H1 (cell line): ENCODE data around the gene ASCC1. TPM values are rescaled to one million over a fixed set of nuclear protein-coding genes. Genes with fewer than 3 reads are reported as not detected.

Experiments
- CTCF ChIA-PET: fragments of 300-600 bp; sonication (Branson Sonifier 250); formaldehyde crosslinking; loops from one replicate; lab custom pipeline; 2021; ENCODE audit not compliant: partially characterized antibody; lab: Charles Lee
- POLR2A ChIA-PET: fragments of 300-600 bp; sonication (Branson Sonifier 250); formaldehyde crosslinking; loops from one replicate; lab custom pipeline; 2021; ENCODE audit warnings: inconsistent platforms; ENCODE audit not compliant: partially characterized antibody; lab: Charles Lee
- DNase-seq, 2 experiments: peaks; one replicate each; pipeline versions ENCODE4 v3.0.0 to v3.0.0-alpha.2; 2010 to 2022; ENCODE audit warnings: low spot score in 2 of 2, low read depth in 1 of 2, mixed read lengths in 1 of 2
- FAIRE-seq: peaks from 2 replicates; lab custom pipeline; 2011; peaks lifted over from hg19 to GRCh38; lab: Jason Lieb, UNC
- H2AFZ ChIP-seq: 2 replicates; pipeline ENCODE4 v1.8.1; 2012; ENCODE audit warnings: low read length, inconsistent platforms
- H2AK5ac ChIP-seq: 2 replicates; pipeline ENCODE4 v1.6.1; 2013; ENCODE audit warnings: low read depth, low read length
- H2BK120ac ChIP-seq: replicated peaks from 2 replicates; pipeline ENCODE3; 2013; ENCODE audit warnings: low read depth, low read length, inconsistent platforms
- H2BK12ac ChIP-seq: 2 replicates; pipeline ENCODE4 v1.6.1; 2013; ENCODE audit warnings: low read depth, low read length
- H2BK15ac ChIP-seq: 2 replicates; pipeline ENCODE4 v1.6.1; 2013; ENCODE audit warnings: low read length
- H2BK20ac ChIP-seq: 2 replicates; pipeline ENCODE4 v1.6.1; 2013; ENCODE audit warnings: low read length
- H2BK5ac ChIP-seq: 2 replicates; pipeline ENCODE4 v1.6.1; 2013; ENCODE audit warnings: low read depth, low read length
- H3K14ac ChIP-seq: 2 replicates; pipeline ENCODE4 v1.6.1; 2013; ENCODE audit warnings: inconsistent platforms; ENCODE audit not compliant: insufficient read length
- H3K18ac ChIP-seq: 2 replicates; pipeline ENCODE4 v1.6.1; 2013; ENCODE audit warnings: low read length; ENCODE audit errors: extremely low read depth
- H3K23ac ChIP-seq: 2 replicates; pipeline ENCODE4 v1.6.1; 2013; ENCODE audit warnings: inconsistent platforms; ENCODE audit not compliant: insufficient read length
- H3K23me2 ChIP-seq: 2 replicates; pipeline ENCODE4 v1.6.1; 2013; ENCODE audit warnings: low read depth, low read length
- H3K27ac ChIP-seq: 2 replicates; pipeline ENCODE4 v1.6.1; 2011; ENCODE audit warnings: low read depth, low read length, inconsistent platforms
- H3K27me3 ChIP-seq, 4 experiments: replicated peaks in 1 of 4; 1 replicate in 1 of 4; 2 replicates in 3 of 4; pipeline versions ENCODE4 v1.6.1 to v1.8.1; 2011 to 2013; ENCODE audit warnings: low read length in 3 of 4, mild to moderate bottlenecking in 3 of 4, inconsistent platforms in 2 of 4, mixed read lengths in 2 of 4, moderate library complexity in 1 of 4; ENCODE audit not compliant: control insufficient read depth in 3 of 4, insufficient read depth in 3 of 4; ENCODE audit errors: extremely low read depth in 1 of 4
- H3K36me3 ChIP-seq, 4 experiments: 2 replicates each; pipeline versions ENCODE4 v1.6.1 to v1.8.1; 2011 to 2013; ENCODE audit warnings: mild to moderate bottlenecking in 4 of 4, low read length in 3 of 4, moderate library complexity in 2 of 4, control low read depth in 1 of 4, inconsistent platforms in 1 of 4; ENCODE audit not compliant: insufficient read depth in 4 of 4, control insufficient read depth in 2 of 4
- H3K4ac ChIP-seq: replicated peaks from 2 replicates; pipeline ENCODE3; 2013; ENCODE audit warnings: low read length, low read depth, mixed read lengths, inconsistent platforms; ENCODE audit not compliant: insufficient read length
- H3K4me1 ChIP-seq, 4 experiments: replicated peaks in 1 of 4; 1 replicate in 1 of 4; 2 replicates in 3 of 4; pipeline versions ENCODE4 v1.6.1 to v1.8.1; 2011 to 2013; ENCODE audit warnings: low read length in 3 of 4, inconsistent platforms in 2 of 4, mixed read lengths in 1 of 4; ENCODE audit not compliant: insufficient read depth in 4 of 4, control insufficient read depth in 3 of 4
- H3K4me2 ChIP-seq, 2 experiments: 2 replicates each; pipeline versions ENCODE4 v1.6.1 to v1.8.1; 2011 to 2013; ENCODE audit warnings: low read depth in 2 of 2, low read length in 2 of 2, control low read depth in 1 of 2, inconsistent platforms in 1 of 2, mild to moderate bottlenecking in 1 of 2; ENCODE audit not compliant: insufficient read depth in 1 of 2
- H3K4me3 ChIP-seq, 4 experiments: fragments of 200-600, 300-600 bp in 1 of 4; sonication (generic), shearing (Covaris generic), sonication (Bioruptor Twin) in 1 of 4; 2 replicates each; pipeline versions ENCODE4 v1.5.1 to v1.8.1; 2011 to 2016; ENCODE audit warnings: low read length in 4 of 4, low read depth in 3 of 4, control low read depth in 2 of 4, inconsistent platforms in 2 of 4, mild to moderate bottlenecking in 2 of 4, mixed read lengths in 1 of 4, moderate library complexity in 1 of 4; ENCODE audit not compliant: insufficient read depth in 2 of 4; ENCODE audit errors: extremely low read depth in 1 of 4
- H3K56ac ChIP-seq: replicated peaks from 2 replicates; pipeline ENCODE3; 2013; ENCODE audit warnings: low read depth, mild to moderate bottlenecking, mixed read lengths, low read length, inconsistent platforms; ENCODE audit not compliant: insufficient read length
- H3K79me1 ChIP-seq: 2 replicates; pipeline ENCODE4 v1.6.1; 2013; ENCODE audit warnings: low read depth, low read length, control low read depth
- H3K79me2 ChIP-seq, 2 experiments: 2 replicates each; pipeline versions ENCODE4 v1.6.1 to v1.8.1; 2012 to 2013; ENCODE audit warnings: low read length in 2 of 2, mild to moderate bottlenecking in 2 of 2, inconsistent platforms in 1 of 2; ENCODE audit not compliant: insufficient read depth in 2 of 2, control insufficient read depth in 1 of 2
- H3K9ac ChIP-seq, 4 experiments: replicated peaks in 1 of 4; 1 replicate in 1 of 4; 2 replicates in 3 of 4; pipeline versions ENCODE4 v1.6.1 to v1.8.1; 2011 to 2013; ENCODE audit warnings: low read depth in 3 of 4, low read length in 3 of 4, control low read depth in 2 of 4, mild to moderate bottlenecking in 2 of 4, moderate library complexity in 2 of 4, inconsistent platforms in 1 of 4; ENCODE audit errors: extremely low read depth in 1 of 4
- H3K9me3 ChIP-seq, 2 experiments: 2 replicates each; pipeline versions ENCODE4 v1.6.1 to v1.8.1; 2012 to 2013; ENCODE audit warnings: mild to moderate bottlenecking in 2 of 2, moderate library complexity in 2 of 2, control low read depth in 1 of 2, inconsistent platforms in 1 of 2, low read depth in 1 of 2, low read length in 1 of 2, mixed read lengths in 1 of 2; ENCODE audit not compliant: insufficient read depth in 2 of 2
- H4K20me1 ChIP-seq, 2 experiments: replicated peaks in 1 of 2; 2 replicates each; pipeline versions ENCODE3 to v1.8.1; 2011 to 2013; ENCODE audit warnings: inconsistent platforms in 2 of 2, low read length in 2 of 2, mild to moderate bottlenecking in 1 of 2; ENCODE audit not compliant: insufficient read depth in 2 of 2, control insufficient read depth in 1 of 2
- H4K5ac ChIP-seq: 2 replicates; pipeline ENCODE4 v1.6.1; 2013; ENCODE audit warnings: low read length, low read depth, mixed read lengths, inconsistent platforms; ENCODE audit not compliant: insufficient read length
- H4K8ac ChIP-seq: 2 replicates; pipeline ENCODE4 v1.8.0; 2013; ENCODE audit warnings: mild to moderate bottlenecking, moderate library complexity, low read length, inconsistent platforms; ENCODE audit not compliant: insufficient read depth; ENCODE audit errors: extremely low read depth
- H4K91ac ChIP-seq: replicated peaks from 2 replicates; pipeline ENCODE3; 2013; ENCODE audit warnings: low read length, mixed read lengths, inconsistent platforms; ENCODE audit not compliant: insufficient read length
- ATF3 ChIP-seq: IDR thresholded peaks from 2 replicates; pipeline ENCODE4 v1.6.1; 2011; ENCODE audit warnings: low read depth, mild to moderate bottlenecking, low read length; ENCODE audit not compliant: insufficient read depth
- GABPA ChIP-seq: IDR thresholded peaks from 2 replicates; pipeline ENCODE4 v1.6.1; 2011; ENCODE audit warnings: mild to moderate bottlenecking, low read length, moderate library complexity, borderline replicate concordance; ENCODE audit not compliant: insufficient read depth
- POLR2AphosphoS5 ChIP-seq: IDR thresholded peaks from 2 replicates; pipeline ENCODE4 v1.6.1; 2011; ENCODE audit warnings: low read depth, low read length
- SP4 ChIP-seq: IDR thresholded peaks from 2 replicates; pipeline ENCODE4 v1.6.1; 2012; ENCODE audit warnings: low read length, inconsistent platforms
- WGBS, 2 experiments: shearing (Covaris generic) in 1 of 2; methylation state at CpG; one replicate each; pipeline versions ENCODE4 v1.1.6 to v1.1.7; 2013 to 2015; ENCODE audit warnings: low lambda C conversion rate in 2 of 2, mixed read lengths in 2 of 2, inconsistent platforms in 1 of 2, low coverage in 1 of 2, missing lambda C conversion rate in 1 of 2; ENCODE audit not compliant: insufficient replicate concordance in 2 of 2, insufficient coverage in 1 of 2, insufficient read length in 1 of 2; ENCODE audit errors: extremely low coverage in 1 of 2, missing lambda C conversion rate in 1 of 2; 5-methylcytosine and 5-hydroxymethylcytosine counted together
- polyA plus RNA-seq, 7 experiments: library from polyadenylated mRNA; depleted of rRNA in 3 of 7; stranded (reverse) in 5 of 7; unstranded in 2 of 7; fragments of >200 nt in 5 of 7; fragments of 200-250 nt in 2 of 7; gene quantifications; 1 replicate in 5 of 7; 2 replicates in 1 of 7; 4 replicates in 1 of 7; pipeline versions ENCODE4 v1.2.1 to v1.2.3, GENCODE V29; 2011 to 2013; ENCODE audit warnings: missing spikeins in 2 of 7, mixed read lengths in 2 of 7
- total RNA-seq: library from RNA; stranded (reverse); fragmentation: NEBNext Ultra II Directional; extraction: Animal tissue kit (Norgen Biotek cat#: 25700); gene quantifications from 2 replicates; pipeline ENCODE4 v1.2.1, GENCODE V29; 2021

Gene ASCC1
- total and polyA plus RNA-seq, 2 of the 8 experiments (the other 6 are each of a cell fraction or from before 2014, with no cell fraction given): 25.6 to 35.8 TPM

GRCh38 chr10:72201293-72201692, 14.8 kb downstream of the ASCC1 start:
- H2BK15ac ChIP-seq: no peak overlapping the region
- no peak overlapping the region for H2BK5ac ChIP-seq
- H3K27ac ChIP-seq: no peak overlapping the region
- TF ChIP-seq ATF3 (no peak), POLR2AphosphoS5 (no peak), GABPA (no peak), SP4 (no peak)
- no peak overlapping the region for H2AFZ ChIP-seq
- CTCF ChIA-PET: interaction anchor here (0.6 to 1.5 kb wide), 5 partner anchors 11 to 212 kb away, joined by 3 to 5 read pairs (median 3); partner anchors contain the start of gene DDIT4
- no peaks in the 10 kb centered on the region for H3K79me1 ChIP-seq
- DNase-seq (no peak), FAIRE-seq (no peak)
- no peak overlapping the region for H2BK12ac ChIP-seq
- H3K23me2 ChIP-seq: no peaks in the 10 kb centered on the region
- H4K5ac ChIP-seq: no peak overlapping the region
- H2AK5ac ChIP-seq: no peak overlapping the region
- H3K23ac ChIP-seq: no peak overlapping the region
- POLR2A ChIA-PET: interaction anchor here (0.8 kb wide), 1 partner anchor 14 kb away, joined by 3 read pairs; the partner anchor contains the start of gene ANAPC16
- H3K79me2 ChIP-seq: no peaks in the 10 kb centered on the region
- H3K27me3 ChIP-seq: no peaks in the 10 kb centered on the region
- H3K18ac ChIP-seq: no peak overlapping the region
- H3K4ac ChIP-seq: no peak overlapping the region
- WGBS, 2 experiments: 93% methylated on average over 5 of the region's 5 CpGs; no CpG with 5 or more reads in 1 of the 2 experiments
- no peak overlapping the region for H4K91ac ChIP-seq
- no peak overlapping the region for H3K4me3 ChIP-seq
- no peaks in the 10 kb centered on the region for H4K20me1 ChIP-seq
- H2BK120ac ChIP-seq: no peak overlapping the region
- no peak overlapping the region for H4K8ac ChIP-seq
- H3K56ac ChIP-seq: no peak overlapping the region
- H3K4me1 ChIP-seq: no peaks in the 10 kb centered on the region
- H3K14ac ChIP-seq: no peak overlapping the region
- no peak overlapping the region for H3K4me2 ChIP-seq
- no peak overlapping the region for H3K9ac ChIP-seq
- no peak overlapping the region for H2BK20ac ChIP-seq
- H3K36me3 ChIP-seq: peaks cover 2 to 14% (median 4%) of the 10 kb centered on the region in 4 experiments; a peak in 3 of 8 replicates
- H3K9me3 ChIP-seq: no peaks in the 10 kb centered on the region
